ENCODE data around the gene VAMP8. TPM values are rescaled to one million over a fixed set of nuclear protein-coding genes. Genes with fewer than 3 reads are reported as not detected.
A peak's percentile ranks its signal among the peaks of the same experiment; 100 is the strongest.
"Not testable (repeated sequence)": the region's sequence is repeated elsewhere in the genome, so short reads cannot be mapped to it uniquely, and the experiment has no call there.

VAMP8 gene
- total RNA-seq, 4 donors from 2014 or later = 78.8 to 144 (median 93.8) TPM

- H3K4me1 ChIP-seq = peaks cover 36 to 93% (median 69%) of the 10 kb centered on the region in 3 donors
- no peaks in the 10 kb centered on the region for H3K9me3 ChIP-seq
- H3K27ac ChIP-seq = peak overlapping the region in 3 of 4 donors; percentile 84 to 96 (median 91)
- no peaks in the 10 kb centered on the region for H3K27me3 ChIP-seq
- no peak for DNase-seq
- intact Hi-C loops (cut with DNase I) = no loop called here
- H3K4me3 ChIP-seq = no peak overlapping the region
- 75 to 78% methylated on average over 3 to 4 of the region's 4 CpGs for WGBS, 2 donors
- TF ChIP-seq POLR2A (IDR thresholded peaks at IDR 0.05) = no peak
- no peaks in the 10 kb centered on the region for H3K36me3 ChIP-seq
Observed at GRCh38 chr2:85589181-85589580, 11.8 kb downstream of the VAMP8 start.

GRCh38 chr2:85589982-85590791 is 12.8 kb downstream of the VAMP8 start:
- no peaks in the 10 kb centered on the region for H3K36me3 ChIP-seq
- H3K27me3 ChIP-seq = no peaks in the 10 kb centered on the region
- H3K4me3 ChIP-seq = peak overlapping the region in 1 of 4 donors; percentile 7
- peak in 1 of 4 donors; percentile 3 for TF ChIP-seq POLR2A (IDR thresholded peaks at IDR 0.05)
- TF ChIP-seq CTCF (IDR thresholded peaks at IDR 0.05) = no peak
- peaks cover 36 to 92% (median 67%) of the 10 kb centered on the region in 3 donors for H3K4me1 ChIP-seq
- WGBS, 2 donors = 38 to 52% methylated on average over 6 to 7 of the region's 7 CpGs
- no peaks in the 10 kb centered on the region for H3K9me3 ChIP-seq
- peak overlapping the region; percentile 73 to 96 (median 88) for H3K27ac ChIP-seq
- DNase-seq = no peak
- intact Hi-C loops (cut with DNase I) = no loop called here

- 30 to 63% methylated on average over 2 of the region's 2 CpGs for WGBS, 2 donors
- Histone ChIP-seq H3K4me1 (peaks cover 32 to 85% (median 60%) of the 10 kb centered on the region in 3 donors), H3K36me3 (no peaks in the 10 kb centered on the region), H3K4me3 (peak overlapping the region in 1 of 4 donors; percentile 7), H3K27me3 (no peaks in the 10 kb centered on the region), H3K9me3 (no peaks in the 10 kb centered on the region), H3K27ac (peak overlapping the region; percentile 73 to 96 (median 88))
- TF ChIP-seq POLR2A (IDR thresholded peaks at IDR 0.05) (peak in 1 of 4 donors; percentile 2), CTCF (IDR thresholded peaks at IDR 0.05) (no peak)
- DNase-seq = no peak
- intact Hi-C loops (cut with DNase I) = no loop called here
Observed at GRCh38 chr2:85590950-85591349, 13.6 kb downstream of the VAMP8 start.

- TF ChIP-seq POLR2A (IDR thresholded peaks at IDR 0.05) (no peak), CTCF (IDR thresholded peaks at IDR 0.05) (no peak)
- WGBS, 2 donors = 84 to 90% methylated on average over 7 to 9 of the region's 12 CpGs
- Histone ChIP-seq H3K4me1 (peaks cover 37 to 85% (median 58%) of the 10 kb centered on the region in 3 donors), H3K27ac (peak overlapping the region; percentile 73 to 96 (median 88)), H3K9me3 (no peaks in the 10 kb centered on the region), H3K36me3 (peaks cover 0 to 2% (median 0%) of the 10 kb centered on the region in 3 donors), H3K4me3 (no peak overlapping the region), H3K27me3 (no peaks in the 10 kb centered on the region)
- intact Hi-C loops (cut with DNase I) = no loop called here
- DNase-seq = no peak
Observed at GRCh38 chr2:85591563-85591962, 14.2 kb downstream of the VAMP8 start.

GRCh38 chr2:85592299-85592698 is 14.9 kb downstream of the VAMP8 start:
- H3K27me3 ChIP-seq; H3K4me3 ChIP-seq; intact Hi-C loops (cut with DNase I); H3K36me3 ChIP-seq; DNase-seq; H3K9me3 ChIP-seq: not testable (repeated sequence)
- WGBS, 2 donors = 64 to 86% methylated on average over 7 to 9 of the region's 9 CpGs
- H3K27ac ChIP-seq = peak overlapping the region; percentile 73 to 96 (median 88)
- H3K4me1 ChIP-seq = peaks cover 39 to 85% (median 60%) of the 10 kb centered on the region in 3 donors

- 29 to 63% methylated on average over 1 to 3 of the region's 3 CpGs for WGBS, 2 donors
- intact Hi-C loops (cut with DNase I) = no loop called here
- H3K9me3 ChIP-seq = no peaks in the 10 kb centered on the region
- TF ChIP-seq POLR2A (IDR thresholded peaks at IDR 0.05) = no peak
- no peak for TF ChIP-seq CTCF (IDR thresholded peaks at IDR 0.05)
- DNase-seq = no peak
- H3K4me1 ChIP-seq = peaks cover 39 to 83% (median 53%) of the 10 kb centered on the region in 3 donors
- no peaks in the 10 kb centered on the region for H3K27me3 ChIP-seq
- no peak overlapping the region for H3K4me3 ChIP-seq
- peak overlapping the region in 1 of 4 donors; percentile 40 for H3K27ac ChIP-seq
- peaks cover 0 to 17% (median 9%) of the 10 kb centered on the region in 3 donors for H3K36me3 ChIP-seq
Observed at GRCh38 chr2:85593023-85593422, 15.6 kb downstream of the VAMP8 start.
